H1 (cell line): ENCODE measurements around the gene ACP2. TPM values are rescaled to one million over a fixed set of nuclear protein-coding genes. Genes with fewer than 3 reads are reported as not detected.

Experiments used
- CTBP2 ChIP-seq: IDR thresholded peaks from 2 replicates; pipeline ENCODE4 v1.7.0; 2011; ENCODE audit warnings: borderline replicate concordance, mild to moderate bottlenecking, moderate library complexity, mixed read lengths, low read length; ENCODE audit not compliant: insufficient read depth, insufficient read length
- SUZ12 ChIP-seq: fragments of 200-600 bp; sonication (generic); IDR thresholded peaks from 2 replicates; pipeline ENCODE4 v1.6.1; 2012; ENCODE audit warnings: mild to moderate bottlenecking, inconsistent platforms, low read length, moderate library complexity, mixed read lengths
- TEAD4 ChIP-seq: IDR thresholded peaks from 2 replicates; pipeline ENCODE4 v1.6.1; 2012; ENCODE audit warnings: low read depth, low read length, inconsistent platforms, mixed read lengths
- USF2 ChIP-seq: IDR thresholded peaks from 2 replicates; pipeline ENCODE4 v1.6.1; 2011; ENCODE audit warnings: low read length, improper control_type of control experiment
- polyA plus RNA-seq, 7 experiments: library from polyadenylated mRNA; depleted of rRNA in 3 of 7; stranded (reverse) in 5 of 7; unstranded in 2 of 7; fragments of >200 nt in 5 of 7; fragments of 200-250 nt in 2 of 7; gene quantifications; 1 replicate in 5 of 7; 2 replicates in 1 of 7; 4 replicates in 1 of 7; pipeline versions ENCODE4 v1.2.1 to v1.2.3, GENCODE V29; 2011 to 2013; ENCODE audit warnings: missing spikeins in 2 of 7, mixed read lengths in 2 of 7
- total RNA-seq: library from RNA; stranded (reverse); fragmentation: NEBNext Ultra II Directional; extraction: Animal tissue kit (Norgen Biotek cat#: 25700); gene quantifications from 2 replicates; pipeline ENCODE4 v1.2.1, GENCODE V29; 2021

Gene ACP2
- total and polyA plus RNA-seq, 2 of the 8 experiments (the other 6 are each of a cell fraction or from before 2014, with no cell fraction given) = 17.8 to 19.8 TPM

GRCh38 chr11:47268448-47269001 is 19.9 kb upstream of the ACP2 start (continued):
- TF ChIP-seq SUZ12 (no peak), USF2 (no peak), TEAD4 (no peak), CTBP2 (no peak)
